ENCODE measurements around the gene AGAP1. TPM values are rescaled to one million over a fixed set of nuclear protein-coding genes. Genes with fewer than 3 reads are reported as not detected.

Gene AGAP1
- polyA plus RNA-seq, 3 donors from 2014 or later = 0.18 to 2.3 (median 0.21) TPM

- Mint-ChIP-seq H3K27me3 (ENCODE audit: low read depth in 3 of 3) (peaks cover 2% of the 10 kb centered on the region in 3 donors), H3K27ac (no peak overlapping the region), H3K36me3 (no peaks in the 10 kb centered on the region), H3K4me1 (peaks cover 0 to 2% of the 10 kb centered on the region in 2 donors), H3K9me3 (no peaks in the 10 kb centered on the region), H3K4me3 (no peak overlapping the region)
- DNase-seq = no peak
These were observed 123.0 kb downstream of the AGAP1 start for GRCh38 chr2:235616885-235617284.

GRCh38 chr2:235618039-235618438 lies 124.2 kb downstream of the AGAP1 start:
- no peak overlapping the region for H3K27ac Mint-ChIP-seq
- peaks cover 2 to 3% (median 3%) of the 10 kb centered on the region in 3 donors for H3K27me3 Mint-ChIP-seq (ENCODE audit: low read depth in 3 of 3)
- no peaks in the 10 kb centered on the region for H3K9me3 Mint-ChIP-seq
- peaks cover 0 to 2% of the 10 kb centered on the region in 2 donors for H3K4me1 Mint-ChIP-seq
- no peak overlapping the region for H3K4me3 Mint-ChIP-seq
- DNase-seq = no peak
- no peaks in the 10 kb centered on the region for H3K36me3 Mint-ChIP-seq

DNA sequence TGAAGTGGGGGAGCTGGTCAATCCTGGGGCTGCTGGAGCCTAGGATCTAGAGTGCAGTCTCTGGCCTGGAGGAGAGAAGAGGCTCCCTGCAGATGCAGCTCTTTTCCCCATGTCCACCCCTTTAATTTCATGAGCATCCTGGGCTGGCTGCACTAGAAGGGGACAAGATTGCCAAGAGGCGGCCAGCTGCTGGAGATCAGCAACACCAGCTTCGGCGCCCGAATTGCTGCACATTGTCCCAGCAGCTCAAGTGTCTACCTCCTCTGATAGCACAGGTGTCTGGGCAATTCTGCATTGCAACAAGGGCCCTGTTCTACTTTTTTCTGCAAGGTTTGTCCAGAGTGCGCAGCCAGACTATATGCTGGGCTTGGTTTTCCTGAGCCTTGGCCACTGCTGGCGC lies 125.7 kb downstream of the AGAP1 start:
- no peak for DNase-seq
- Mint-ChIP-seq H3K36me3 (no peaks in the 10 kb centered on the region), H3K4me1 (peaks cover 0 to 2% of the 10 kb centered on the region in 2 donors), H3K9me3 (no peaks in the 10 kb centered on the region), H3K27me3 (ENCODE audit: low read depth in 3 of 3) (peaks cover 3 to 7% (median 4%) of the 10 kb centered on the region in 3 donors), H3K4me3 (no peak overlapping the region), H3K27ac (no peak overlapping the region)

DNA sequence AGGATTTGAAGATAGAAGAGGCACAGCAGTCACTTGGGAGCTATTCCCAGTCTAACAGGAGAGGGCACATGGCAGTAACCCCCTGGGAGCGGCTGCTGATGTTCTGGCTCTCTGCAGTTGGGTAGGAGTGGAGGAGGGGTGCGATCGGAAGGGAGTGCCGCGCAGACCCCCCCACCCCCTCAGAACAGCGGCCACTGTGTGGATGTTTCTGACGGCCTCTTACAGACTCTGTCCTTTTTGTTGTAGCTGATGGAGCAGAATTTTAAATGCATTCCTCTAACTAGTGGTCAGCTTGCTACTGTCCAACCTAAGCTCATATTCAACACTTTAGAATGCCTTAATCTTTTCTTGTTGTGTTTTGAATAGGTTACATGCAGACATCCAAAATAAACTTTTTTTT lies 127.9 kb downstream of the AGAP1 start:
- Mint-ChIP-seq H3K27me3 (ENCODE audit: low read depth in 3 of 3) (peaks cover 6 to 9% (median 7%) of the 10 kb centered on the region in 3 donors), H3K36me3 (no peaks in the 10 kb centered on the region), H3K27ac (no peak overlapping the region), H3K4me1 (no peaks in the 10 kb centered on the region), H3K4me3 (no peak overlapping the region), H3K9me3 (no peaks in the 10 kb centered on the region)
- DNase-seq = no peak

DNA sequence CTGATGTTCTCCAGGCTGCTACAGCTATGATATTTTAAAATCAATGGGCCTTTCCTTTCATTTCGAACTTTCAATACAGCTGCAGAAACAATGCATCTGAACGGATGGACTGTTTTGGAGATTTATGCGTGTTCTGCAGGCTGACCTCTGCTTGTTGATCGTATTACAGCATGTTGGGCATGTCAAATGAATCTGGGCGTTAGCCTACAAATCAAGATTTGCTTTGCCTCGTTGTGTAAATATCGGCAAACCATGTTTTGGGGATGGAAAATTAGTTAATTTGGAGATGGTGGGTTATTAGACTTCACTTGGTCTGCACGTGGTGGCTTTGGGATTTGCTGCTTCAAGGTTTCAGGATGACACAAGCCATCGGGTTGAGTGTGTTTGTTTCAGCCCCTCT lies 129.3 kb downstream of the AGAP1 start:
- no peaks in the 10 kb centered on the region for H3K9me3 Mint-ChIP-seq
- no peaks in the 10 kb centered on the region for H3K36me3 Mint-ChIP-seq
- H3K27me3 Mint-ChIP-seq (ENCODE audit: low read depth in 3 of 3) = peaks cover 6 to 9% (median 7%) of the 10 kb centered on the region in 3 donors
- no peak overlapping the region for H3K4me3 Mint-ChIP-seq
- no peak for DNase-seq
- H3K4me1 Mint-ChIP-seq = no peaks in the 10 kb centered on the region
- H3K27ac Mint-ChIP-seq = no peak overlapping the region

DNA sequence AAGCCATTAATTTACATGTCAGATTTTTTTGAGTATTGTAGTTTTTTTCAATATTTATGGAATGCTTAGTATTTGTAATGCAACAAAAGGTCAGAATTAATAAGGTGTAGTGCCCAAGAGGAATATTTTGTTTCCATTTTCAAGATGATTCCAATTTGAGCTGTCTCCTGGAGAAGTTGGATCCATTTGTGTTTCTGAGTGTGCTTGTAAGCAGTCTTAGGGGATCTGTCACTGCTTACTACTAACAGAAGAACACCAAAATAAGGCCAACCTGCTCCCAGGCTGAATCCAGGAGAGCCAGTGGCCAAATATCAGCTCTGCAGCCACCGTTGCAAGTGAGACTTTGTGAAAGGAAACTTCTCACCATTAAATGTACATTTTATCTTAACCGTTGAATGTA lies 129.9 kb downstream of the AGAP1 start:
- Mint-ChIP-seq H3K27ac (no peak overlapping the region), H3K36me3 (no peaks in the 10 kb centered on the region), H3K4me3 (no peak overlapping the region), H3K4me1 (no peaks in the 10 kb centered on the region), H3K9me3 (no peaks in the 10 kb centered on the region), H3K27me3 (ENCODE audit: low read depth in 3 of 3) (peaks cover 6 to 9% (median 6%) of the 10 kb centered on the region in 3 donors)
- no peak for DNase-seq

DNA sequence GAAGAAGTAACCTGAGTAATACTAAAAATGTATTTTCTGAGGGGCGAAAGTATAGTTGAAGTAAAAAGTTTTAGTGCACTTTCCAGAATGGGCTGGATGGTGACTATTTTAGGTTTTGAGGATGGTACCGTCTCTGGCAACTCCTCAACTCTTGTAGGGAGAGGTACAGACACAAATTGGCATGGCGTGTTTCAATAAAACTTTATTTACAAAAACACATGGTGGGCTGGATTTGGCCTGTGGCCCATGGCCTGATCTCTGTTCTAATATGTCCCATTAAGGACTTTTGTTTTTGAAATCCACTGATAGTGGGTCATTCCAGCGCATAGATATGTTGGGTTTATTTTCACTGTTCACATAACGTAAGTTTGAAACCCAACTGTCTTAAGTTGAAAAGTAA lies 132.8 kb downstream of the AGAP1 start:
- Mint-ChIP-seq H3K4me1 (no peaks in the 10 kb centered on the region), H3K27me3 (ENCODE audit: low read depth in 3 of 3) (peaks cover 6 to 10% (median 6%) of the 10 kb centered on the region in 3 donors), H3K36me3 (no peaks in the 10 kb centered on the region), H3K9me3 (no peaks in the 10 kb centered on the region), H3K27ac (no peak overlapping the region), H3K4me3 (no peak overlapping the region)
- no peak for DNase-seq

DNA sequence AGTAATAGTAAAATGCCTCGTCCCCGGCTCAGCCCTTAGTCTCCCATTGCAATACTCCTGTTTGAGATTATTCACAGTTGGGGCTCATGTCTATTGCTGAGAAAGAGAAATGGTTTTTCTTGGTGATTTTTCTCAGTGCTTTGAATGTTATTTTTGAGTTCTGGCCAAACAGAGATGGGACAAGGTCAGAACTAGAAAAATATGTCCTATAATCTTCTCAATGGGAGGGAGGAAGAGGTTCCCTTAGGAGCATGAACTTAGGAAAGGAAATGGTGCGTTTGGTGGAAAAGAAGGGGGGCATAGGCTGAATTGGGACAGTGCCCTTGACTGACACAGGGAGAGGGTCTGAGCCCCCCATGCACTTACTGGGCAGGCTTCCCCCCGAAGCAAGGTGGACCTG lies 133.8 kb downstream of the AGAP1 start:
- Mint-ChIP-seq H3K27ac (no peak overlapping the region), H3K4me1 (no peaks in the 10 kb centered on the region), H3K4me3 (no peak overlapping the region), H3K9me3 (no peaks in the 10 kb centered on the region), H3K27me3 (ENCODE audit: low read depth in 3 of 3) (peaks cover 4 to 13% (median 7%) of the 10 kb centered on the region in 3 donors), H3K36me3 (no peaks in the 10 kb centered on the region)
- DNase-seq = no peak

- no peak overlapping the region for H3K4me3 Mint-ChIP-seq
- peaks cover 1 to 13% (median 1%) of the 10 kb centered on the region in 3 donors for H3K27me3 Mint-ChIP-seq (ENCODE audit: low read depth in 3 of 3)
- H3K27ac Mint-ChIP-seq = no peak overlapping the region
- no peak for DNase-seq
- H3K9me3 Mint-ChIP-seq = no peaks in the 10 kb centered on the region
- no peaks in the 10 kb centered on the region for H3K4me1 Mint-ChIP-seq
- H3K36me3 Mint-ChIP-seq = no peaks in the 10 kb centered on the region
These were observed 137.0 kb downstream of the AGAP1 start for GRCh38 chr2:235630718-235631296.

DNA sequence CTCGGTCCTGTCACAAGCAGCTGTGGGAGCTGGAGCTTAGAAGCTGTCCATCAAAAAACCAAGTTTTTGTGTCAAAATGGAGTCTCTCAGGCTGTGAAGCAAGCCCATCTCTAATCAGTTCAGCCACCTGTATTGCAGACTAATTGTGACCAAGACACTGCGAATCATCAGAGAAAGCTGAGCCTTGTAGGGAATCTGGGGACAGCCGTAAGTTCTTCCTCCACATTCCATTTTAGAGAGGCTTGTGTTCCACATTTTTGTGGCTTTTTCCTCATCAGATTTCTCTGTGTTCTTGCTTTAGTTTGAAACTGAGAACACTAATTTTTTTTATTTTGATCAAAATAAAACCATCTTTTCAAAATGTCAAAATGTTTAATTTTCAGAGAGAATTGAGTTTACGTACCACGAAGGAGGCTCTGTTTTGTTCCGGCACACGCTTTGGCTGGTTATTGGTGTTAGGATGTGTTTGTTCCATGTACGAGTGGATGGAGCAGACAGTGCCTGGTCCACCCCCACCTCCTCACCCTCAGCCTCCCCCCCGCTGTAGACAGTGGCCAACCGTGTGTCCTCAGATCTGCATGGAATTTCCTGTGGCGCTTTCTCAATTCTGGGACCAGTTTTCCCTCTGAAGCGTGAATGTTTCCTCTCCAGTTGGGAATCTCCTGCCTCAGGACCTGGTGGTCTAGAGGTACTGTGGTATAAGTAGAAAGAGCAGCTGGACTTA lies 140.8 kb downstream of the AGAP1 start:
- Mint-ChIP-seq H3K36me3 (no peaks in the 10 kb centered on the region), H3K27ac (no peak overlapping the region), H3K27me3 (ENCODE audit: low read depth in 3 of 3) (peaks cover 2 to 7% (median 3%) of the 10 kb centered on the region in 3 donors), H3K4me3 (no peak overlapping the region), H3K9me3 (no peaks in the 10 kb centered on the region), H3K4me1 (no peaks in the 10 kb centered on the region)
- no peak for DNase-seq

- Mint-ChIP-seq H3K9me3 (no peaks in the 10 kb centered on the region), H3K27ac (no peak overlapping the region), H3K4me3 (no peak overlapping the region), H3K27me3 (ENCODE audit: low read depth in 3 of 3) (peaks cover 2 to 7% (median 3%) of the 10 kb centered on the region in 3 donors), H3K36me3 (no peaks in the 10 kb centered on the region), H3K4me1 (no peaks in the 10 kb centered on the region)
- DNase-seq = no peak
These were observed 142.7 kb downstream of the AGAP1 start for GRCh38 chr2:235636546-235636945.

- H3K4me1 Mint-ChIP-seq = no peaks in the 10 kb centered on the region
- H3K27me3 Mint-ChIP-seq (ENCODE audit: low read depth in 3 of 3) = peaks cover 1 to 6% (median 4%) of the 10 kb centered on the region in 3 donors
- no peak for DNase-seq
- H3K27ac Mint-ChIP-seq = no peak overlapping the region
- no peaks in the 10 kb centered on the region for H3K36me3 Mint-ChIP-seq
- no peak overlapping the region for H3K4me3 Mint-ChIP-seq
- no peaks in the 10 kb centered on the region for H3K9me3 Mint-ChIP-seq
These were observed 144.1 kb downstream of the AGAP1 start for GRCh38 chr2:235637896-235638295.

GRCh38 chr2:235638541-235639427 lies 144.9 kb downstream of the AGAP1 start:
- Mint-ChIP-seq H3K9me3 (no peaks in the 10 kb centered on the region), H3K27ac (peak overlapping the region in 1 of 6 donors; percentile 47), H3K27me3 (ENCODE audit: low read depth in 3 of 3) (peaks cover 1 to 6% (median 4%) of the 10 kb centered on the region in 3 donors), H3K4me1 (no peaks in the 10 kb centered on the region), H3K4me3 (no peak overlapping the region), H3K36me3 (no peaks in the 10 kb centered on the region)
- DNase-seq = peak; percentile 3 to 32 (median 16)

GRCh38 chr2:235639428-235639773 lies 145.6 kb downstream of the AGAP1 start:
- no peaks in the 10 kb centered on the region for H3K36me3 Mint-ChIP-seq
- no peak overlapping the region for H3K27ac Mint-ChIP-seq
- DNase-seq = no peak
- no peaks in the 10 kb centered on the region for H3K9me3 Mint-ChIP-seq
- no peaks in the 10 kb centered on the region for H3K4me1 Mint-ChIP-seq
- H3K27me3 Mint-ChIP-seq (ENCODE audit: low read depth in 3 of 3) = peaks cover 3 to 6% (median 4%) of the 10 kb centered on the region in 3 donors
- no peak overlapping the region for H3K4me3 Mint-ChIP-seq

Data from immature natural killer cell (primary cell).